ENCODE results near the gene PITRM1.
"Not testable (repeated sequence)": the region's sequence is repeated elsewhere in the genome, so short reads cannot be mapped to it uniquely, and the experiment has no call there.

Gene PITRM1

DNA sequence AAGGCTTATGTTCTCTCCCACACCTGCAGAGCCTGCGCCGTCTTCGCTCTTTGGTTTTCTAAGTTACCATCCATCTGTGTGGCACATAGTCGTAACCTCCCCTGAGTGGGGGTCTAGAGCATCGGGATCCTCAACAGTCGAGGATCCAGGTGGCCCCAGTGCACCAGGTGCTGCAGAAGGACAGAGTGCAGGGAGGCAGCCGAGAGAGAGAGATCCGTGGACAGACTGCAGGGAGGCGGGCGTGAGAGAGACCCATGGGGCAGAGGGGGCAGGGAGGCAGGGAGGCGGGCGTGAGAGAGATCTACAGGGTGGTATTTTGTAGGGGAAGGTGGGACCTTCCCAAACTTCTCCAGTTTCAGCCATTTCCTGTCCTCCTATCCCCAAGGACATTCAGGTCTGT, 62.9 kb downstream of the PITRM1 start:
- TF ChIP-seq, protein P1, sequence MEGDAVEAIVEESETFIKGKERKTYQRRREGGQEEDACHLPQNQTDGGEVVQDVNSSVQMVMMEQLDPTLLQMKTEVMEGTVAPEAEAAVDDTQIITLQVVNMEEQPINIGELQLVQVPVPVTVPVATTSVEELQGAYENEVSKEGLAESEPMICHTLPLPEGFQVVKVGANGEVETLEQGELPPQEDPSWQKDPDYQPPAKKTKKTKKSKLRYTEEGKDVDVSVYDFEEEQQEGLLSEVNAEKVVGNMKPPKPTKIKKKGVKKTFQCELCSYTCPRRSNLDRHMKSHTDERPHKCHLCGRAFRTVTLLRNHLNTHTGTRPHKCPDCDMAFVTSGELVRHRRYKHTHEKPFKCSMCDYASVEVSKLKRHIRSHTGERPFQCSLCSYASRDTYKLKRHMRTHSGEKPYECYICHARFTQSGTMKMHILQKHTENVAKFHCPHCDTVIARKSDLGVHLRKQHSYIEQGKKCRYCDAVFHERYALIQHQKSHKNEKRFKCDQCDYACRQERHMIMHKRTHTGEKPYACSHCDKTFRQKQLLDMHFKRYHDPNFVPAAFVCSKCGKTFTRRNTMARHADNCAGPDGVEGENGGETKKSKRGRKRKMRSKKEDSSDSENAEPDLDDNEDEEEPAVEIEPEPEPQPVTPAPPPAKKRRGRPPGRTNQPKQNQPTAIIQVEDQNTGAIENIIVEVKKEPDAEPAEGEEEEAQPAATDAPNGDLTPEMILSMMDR (conservative IDR thresholded peaks at IDR 0.05) = no peak
- TF ChIP-seq ZFX (IDR thresholded peaks at IDR 0.05) = no peak
- no peak overlapping the region for H3K27ac ChIP-seq

DNA sequence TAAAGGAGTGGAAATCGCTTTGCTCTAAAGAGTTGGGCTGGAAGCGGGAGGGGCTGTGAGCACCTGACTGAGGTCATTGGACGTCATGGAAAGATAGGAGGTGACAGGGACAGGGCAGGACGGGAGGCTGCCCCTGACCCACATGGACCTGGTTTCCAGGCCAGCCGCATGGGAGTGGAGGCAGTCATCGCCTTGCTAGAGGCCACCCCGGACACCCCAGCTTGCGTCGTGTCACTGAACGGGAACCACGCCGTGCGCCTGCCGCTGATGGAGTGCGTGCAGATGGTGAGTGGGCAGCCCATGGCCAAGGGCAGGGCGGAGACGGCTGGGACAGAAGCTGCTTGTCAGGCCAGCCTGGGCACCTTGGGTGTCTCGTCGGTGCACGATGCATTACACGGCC, 63.4 kb downstream of the PITRM1 start:
- no peak overlapping the region for H3K27ac ChIP-seq
- TF ChIP-seq ZFX (IDR thresholded peaks at IDR 0.05) = no peak
- TF ChIP-seq, protein P1 (conservative IDR thresholded peaks at IDR 0.05) = no peak

DNA sequence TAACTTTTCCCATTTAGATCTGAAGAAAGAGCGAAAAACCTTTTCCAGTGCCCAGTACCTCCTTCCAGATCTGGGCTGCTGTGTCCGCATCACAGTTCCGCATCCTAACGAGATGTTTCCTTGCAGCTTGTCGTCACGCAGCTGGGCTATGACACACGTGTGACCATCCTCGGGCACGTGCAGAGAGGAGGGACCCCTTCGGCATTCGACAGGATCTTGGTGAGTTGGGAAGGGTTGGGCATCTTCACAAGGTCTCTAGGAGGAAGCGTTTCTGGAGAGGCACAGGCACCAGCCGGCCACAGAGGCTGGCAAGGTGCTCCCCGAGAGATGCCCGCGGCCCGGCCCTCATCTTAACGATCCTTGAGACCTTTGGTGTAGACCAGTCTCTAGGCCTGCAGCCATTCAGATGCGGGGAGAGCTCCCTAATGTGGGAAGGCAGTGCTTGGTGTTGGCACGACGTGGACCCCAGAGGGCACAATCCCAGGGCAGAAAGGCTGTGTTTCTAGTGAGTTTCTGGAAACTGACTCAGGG, 63.9 kb downstream of the PITRM1 start:
- TF ChIP-seq ZFX (IDR thresholded peaks at IDR 0.05) = no peak
- TF ChIP-seq, protein P1 (conservative IDR thresholded peaks at IDR 0.05) = no peak
- H3K27ac ChIP-seq = no peak overlapping the region

DNA sequence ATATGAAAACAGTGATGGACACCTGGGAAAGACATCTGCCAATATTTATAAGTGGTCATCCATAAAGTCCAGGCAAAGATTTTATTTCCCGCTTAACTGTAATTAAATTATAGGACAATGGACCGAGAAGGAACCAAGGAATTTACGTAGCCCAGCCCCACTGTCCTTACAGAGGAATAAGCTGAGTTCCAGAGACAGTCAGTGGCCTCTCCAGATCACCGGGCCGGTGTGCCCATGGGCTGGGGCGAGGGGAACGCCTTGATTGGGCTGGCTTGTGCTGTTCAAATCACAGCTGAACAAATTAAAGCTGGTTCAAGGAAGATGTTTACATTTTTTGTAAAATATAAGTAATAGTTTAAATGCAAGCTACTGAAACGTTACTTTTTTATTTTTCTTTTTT, 64.5 kb downstream of the PITRM1 start:
- H3K27ac ChIP-seq = no peak overlapping the region

DNA sequence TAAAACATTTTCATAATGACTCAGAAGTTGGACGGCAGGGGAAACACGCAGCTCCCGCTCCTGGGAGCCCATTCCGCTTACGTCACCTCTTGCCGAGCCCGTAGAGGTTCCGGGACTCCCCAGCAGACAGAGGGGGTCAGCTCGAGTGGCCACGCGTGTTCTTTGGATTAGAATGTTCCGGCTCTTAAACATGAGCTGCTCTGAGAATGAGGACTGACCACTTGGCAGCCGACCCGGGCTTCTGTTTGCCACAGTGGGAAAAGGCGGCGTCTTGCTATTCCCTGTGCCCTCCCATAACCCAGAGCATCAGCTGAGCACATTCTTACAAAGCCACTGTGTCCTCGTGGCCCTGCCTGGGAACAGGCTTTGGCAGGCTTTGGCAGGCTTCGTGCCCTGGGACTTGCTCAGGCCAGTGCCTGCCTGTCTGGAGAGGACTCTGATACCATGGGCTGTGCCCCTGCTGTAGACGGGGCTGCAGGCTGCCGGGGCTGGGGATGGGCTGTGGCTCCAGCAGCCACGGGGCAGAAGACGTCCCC, 65.1 kb downstream of the PITRM1 start:
- no peak overlapping the region for H3K27ac ChIP-seq
- no peak for TF ChIP-seq ZFX (IDR thresholded peaks at IDR 0.05)
- TF ChIP-seq, protein P1 (conservative IDR thresholded peaks at IDR 0.05) = no peak

More for the DNA sequence above, 64.5 kb downstream of the PITRM1 start:
- no peak for TF ChIP-seq ZFX (IDR thresholded peaks at IDR 0.05)

DNA sequence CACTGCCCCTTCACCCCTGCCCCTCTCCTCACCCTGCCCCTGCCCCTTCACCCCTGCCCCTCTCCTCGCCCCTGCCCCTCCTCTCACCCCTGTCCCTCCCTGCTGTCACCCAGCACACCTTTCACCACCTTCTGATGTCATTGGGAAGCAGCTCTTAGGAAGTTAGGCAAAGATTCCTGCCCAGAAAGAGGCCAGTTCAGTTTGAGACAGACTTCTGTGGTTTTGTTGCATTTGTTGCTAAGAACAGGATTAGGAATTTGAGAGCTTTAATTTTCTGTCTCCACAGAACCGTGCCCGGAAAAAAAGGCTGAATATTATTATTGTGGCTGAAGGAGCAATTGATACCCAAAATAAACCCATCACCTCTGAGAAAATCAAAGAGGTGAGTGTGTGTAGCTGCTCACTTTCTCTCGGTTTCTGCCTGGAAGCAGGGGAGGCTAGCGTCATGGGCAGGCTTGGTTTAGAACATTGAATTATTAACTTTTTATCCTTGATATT, 65.6 kb downstream of the PITRM1 start:
- TF ChIP-seq, protein P1 (conservative IDR thresholded peaks at IDR 0.05) = no peak
- TF ChIP-seq ZFX (IDR thresholded peaks at IDR 0.05) = no peak
- H3K27ac ChIP-seq = no peak overlapping the region

DNA sequence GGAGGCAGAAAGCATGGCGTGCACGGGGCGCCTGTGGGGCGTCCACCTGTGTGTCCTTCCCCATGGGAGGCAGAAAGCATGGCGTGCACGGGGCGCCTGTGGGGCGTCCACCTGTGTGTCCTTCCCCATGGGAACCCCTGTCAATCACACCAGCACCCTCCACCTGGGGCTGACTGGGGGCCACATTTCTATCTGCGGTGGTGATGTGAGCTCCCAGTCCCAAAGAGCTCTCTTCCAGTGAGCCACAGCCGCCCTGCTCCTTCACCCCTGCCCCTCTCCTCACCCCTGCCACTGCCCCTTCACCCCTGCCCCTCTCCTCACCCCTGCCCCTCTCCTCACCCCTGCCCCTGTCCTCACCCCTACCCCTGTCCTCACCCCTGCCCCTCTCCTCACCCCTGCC, 66.3 kb downstream of the PITRM1 start:
- not testable (repeated sequence) for H3K27ac ChIP-seq

DNA sequence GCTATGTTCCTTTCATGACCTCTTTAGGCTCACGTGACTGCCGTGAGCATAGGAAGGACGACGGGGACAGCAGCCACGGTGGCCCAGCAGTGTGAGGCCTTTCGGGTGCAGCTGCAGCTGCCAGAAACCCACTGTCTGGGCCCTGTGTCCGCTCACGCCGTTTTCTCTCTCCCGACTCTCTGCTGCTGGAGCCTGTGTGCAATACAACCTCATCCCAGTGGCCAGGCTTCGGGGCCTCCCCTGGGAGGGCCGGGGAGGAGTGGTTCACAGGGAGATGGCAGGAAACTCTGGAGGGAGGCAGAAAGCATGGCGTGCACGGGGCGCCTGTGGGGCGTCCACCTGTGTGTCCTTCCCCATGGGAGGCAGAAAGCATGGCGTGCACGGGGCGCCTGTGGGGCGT, 66.7 kb downstream of the PITRM1 start:
- H3K27ac ChIP-seq = no peak overlapping the region
- TF ChIP-seq, protein P1 (conservative IDR thresholded peaks at IDR 0.05) = no peak
- TF ChIP-seq ZFX (IDR thresholded peaks at IDR 0.05) = no peak
